Cortex of kidney (tissue), 1 donor: ENCODE results near the gene RBL2.
"Not testable (repeated sequence)": the region's sequence is repeated elsewhere in the genome, so short reads cannot be mapped to it uniquely, and the experiment has no call there.

Experiments
- DNase-seq: peaks from one replicate; lab custom pipeline; 2025; lab: John Stamatoyannopoulos, UW

RBL2 gene

GRCh38 chr16:53507464-53508179 is 73.4 kb downstream of the RBL2 start:
- no peak for DNase-seq

GRCh38 chr16:53509906-53510703 is 75.8 kb downstream of the RBL2 start:
- DNase-seq, result no peak

- no peak for DNase-seq
Observed at GRCh38 chr16:53510704-53511070, 76.4 kb downstream of the RBL2 start.

- DNase-seq, result no peak
Observed at GRCh38 chr16:53511084-53511402, 76.8 kb downstream of the RBL2 start.

- no peak for DNase-seq
Observed at GRCh38 chr16:53511403-53512280, 77.4 kb downstream of the RBL2 start.

- not testable (repeated sequence) for DNase-seq
Observed at GRCh38 chr16:53512795-53513194, 78.5 kb downstream of the RBL2 start.

GRCh38 chr16:53515259-53515658 is 81.0 kb downstream of the RBL2 start:
- DNase-seq, result no peak

- DNase-seq, result no peak
Observed at GRCh38 chr16:53515811-53516210, 81.5 kb downstream of the RBL2 start.

GRCh38 chr16:53517851-53518250 is 83.6 kb downstream of the RBL2 start:
- no peak for DNase-seq

- DNase-seq, result no peak
Observed at GRCh38 chr16:53518550-53519416, 84.5 kb downstream of the RBL2 start.

- DNase-seq, result no peak
Observed at GRCh38 chr16:53519417-53520091, 85.3 kb downstream of the RBL2 start.

GRCh38 chr16:53523126-53523804 is 89.0 kb downstream of the RBL2 start:
- DNase-seq, result no peak

- no peak for DNase-seq
Observed at GRCh38 chr16:53523971-53524548, 89.8 kb downstream of the RBL2 start.

GRCh38 chr16:53528797-53529196 is 94.5 kb downstream of the RBL2 start:
- no peak for DNase-seq

- DNase-seq, result no peak
Observed at GRCh38 chr16:53529513-53529912, 95.2 kb downstream of the RBL2 start.

- DNase-seq, result no peak
Observed at GRCh38 chr16:53530046-53530445, 95.8 kb downstream of the RBL2 start.

- DNase-seq, result no peak
Observed at GRCh38 chr16:53530741-53531140, 96.5 kb downstream of the RBL2 start.

- DNase-seq, result no peak
Observed at GRCh38 chr16:53534206-53534605, 99.9 kb downstream of the RBL2 start.

GRCh38 chr16:53537626-53538025 is 103.4 kb downstream of the RBL2 start:
- DNase-seq, result no peak

GRCh38 chr16:53539346-53539745 is 105.1 kb downstream of the RBL2 start:
- DNase-seq, result not testable (repeated sequence)
